ENCODE measurements around the gene TLCD4. TPM values are rescaled to one million over a fixed set of nuclear protein-coding genes. Genes with fewer than 3 reads are reported as not detected.

Gene TLCD4
- total RNA-seq, 1 experiment from 2014 or later, result 2.0 TPM

DNA sequence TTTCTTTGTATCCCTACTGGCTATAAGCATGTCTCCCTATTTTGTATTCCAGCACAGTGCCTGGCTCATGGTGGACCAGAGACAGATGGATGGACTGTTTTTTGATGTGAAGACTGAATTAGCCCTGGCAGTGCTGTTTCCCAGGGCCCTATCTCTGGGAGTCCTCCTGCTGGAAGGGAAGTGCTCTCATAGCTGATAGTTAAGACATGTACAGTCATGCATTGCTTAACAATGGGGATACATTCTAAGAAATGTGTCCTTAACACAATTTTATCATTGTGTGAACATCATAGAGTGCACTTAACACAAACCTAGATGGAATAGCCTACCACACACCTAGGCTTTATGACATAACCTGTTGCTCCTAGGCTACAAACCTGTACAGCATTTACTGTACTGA is 21.1 kb downstream of the TLCD4 start:
- no peaks in the 10 kb centered on the region for H3K36me3 Mint-ChIP-seq
- H3K4me3 Mint-ChIP-seq, result no peak overlapping the region
- TF ChIP-seq, protein P1, sequence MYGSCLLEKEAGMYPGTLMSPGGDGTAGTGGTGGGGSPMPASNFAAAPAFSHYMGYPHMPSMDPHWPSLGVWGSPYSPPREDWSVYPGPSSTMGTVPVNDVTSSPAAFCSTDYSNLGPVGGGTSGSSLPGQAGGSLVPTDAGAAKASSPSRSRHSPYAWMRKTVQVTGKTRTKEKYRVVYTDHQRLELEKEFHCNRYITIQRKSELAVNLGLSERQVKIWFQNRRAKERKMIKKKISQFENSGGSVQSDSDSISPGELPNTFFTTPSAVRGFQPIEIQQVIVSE (CRISPR knock-in tag; IDR thresholded peaks at IDR 0.05; ENCODE audit: borderline replicate concordance), result no peak
- TF ChIP-seq ZNF671 (CRISPR knock-in tag; IDR thresholded peaks at IDR 0.05) (no peak), JUN (CRISPR knock-in tag; IDR thresholded peaks at IDR 0.05) (no peak), GTF2I (CRISPR knock-in tag; conservative IDR thresholded peaks at IDR 0.05) (no peak), ZNF232 (CRISPR knock-in tag; IDR thresholded peaks at IDR 0.05) (no peak), JAZF1 (CRISPR knock-in tag; IDR thresholded peaks at IDR 0.05) (no peak), NFYB (CRISPR knock-in tag; conservative IDR thresholded peaks at IDR 0.05; ENCODE audit: low read depth) (no peak)
- TF ChIP-seq, protein P2, sequence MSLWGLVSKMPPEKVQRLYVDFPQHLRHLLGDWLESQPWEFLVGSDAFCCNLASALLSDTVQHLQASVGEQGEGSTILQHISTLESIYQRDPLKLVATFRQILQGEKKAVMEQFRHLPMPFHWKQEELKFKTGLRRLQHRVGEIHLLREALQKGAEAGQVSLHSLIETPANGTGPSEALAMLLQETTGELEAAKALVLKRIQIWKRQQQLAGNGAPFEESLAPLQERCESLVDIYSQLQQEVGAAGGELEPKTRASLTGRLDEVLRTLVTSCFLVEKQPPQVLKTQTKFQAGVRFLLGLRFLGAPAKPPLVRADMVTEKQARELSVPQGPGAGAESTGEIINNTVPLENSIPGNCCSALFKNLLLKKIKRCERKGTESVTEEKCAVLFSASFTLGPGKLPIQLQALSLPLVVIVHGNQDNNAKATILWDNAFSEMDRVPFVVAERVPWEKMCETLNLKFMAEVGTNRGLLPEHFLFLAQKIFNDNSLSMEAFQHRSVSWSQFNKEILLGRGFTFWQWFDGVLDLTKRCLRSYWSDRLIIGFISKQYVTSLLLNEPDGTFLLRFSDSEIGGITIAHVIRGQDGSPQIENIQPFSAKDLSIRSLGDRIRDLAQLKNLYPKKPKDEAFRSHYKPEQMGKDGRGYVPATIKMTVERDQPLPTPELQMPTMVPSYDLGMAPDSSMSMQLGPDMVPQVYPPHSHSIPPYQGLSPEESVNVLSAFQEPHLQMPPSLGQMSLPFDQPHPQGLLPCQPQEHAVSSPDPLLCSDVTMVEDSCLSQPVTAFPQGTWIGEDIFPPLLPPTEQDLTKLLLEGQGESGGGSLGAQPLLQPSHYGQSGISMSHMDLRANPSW (CRISPR knock-in tag; conservative IDR thresholded peaks at IDR 0.05; ENCODE audit: low read depth), result no peak
- TF ChIP-seq, protein P3, sequence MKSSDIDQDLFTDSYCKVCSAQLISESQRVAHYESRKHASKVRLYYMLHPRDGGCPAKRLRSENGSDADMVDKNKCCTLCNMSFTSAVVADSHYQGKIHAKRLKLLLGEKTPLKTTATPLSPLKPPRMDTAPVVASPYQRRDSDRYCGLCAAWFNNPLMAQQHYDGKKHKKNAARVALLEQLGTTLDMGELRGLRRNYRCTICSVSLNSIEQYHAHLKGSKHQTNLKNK (CRISPR knock-in tag; IDR thresholded peaks at IDR 0.05), result no peak
- no peaks in the 10 kb centered on the region for H3K9me3 Mint-ChIP-seq
- ChIA-PET POLR2A (no interaction called here), CTCF (no interaction called here)
- no peaks in the 10 kb centered on the region for H3K27me3 Mint-ChIP-seq (ENCODE audit: low read depth)
- H3K27ac Mint-ChIP-seq, result no peak overlapping the region
- no peak for ATAC-seq
- H3K4me1 Mint-ChIP-seq, result peaks cover 9% of the 10 kb centered on the region
- no peak for DNase-seq (ENCODE audit: low spot score)

DNA sequence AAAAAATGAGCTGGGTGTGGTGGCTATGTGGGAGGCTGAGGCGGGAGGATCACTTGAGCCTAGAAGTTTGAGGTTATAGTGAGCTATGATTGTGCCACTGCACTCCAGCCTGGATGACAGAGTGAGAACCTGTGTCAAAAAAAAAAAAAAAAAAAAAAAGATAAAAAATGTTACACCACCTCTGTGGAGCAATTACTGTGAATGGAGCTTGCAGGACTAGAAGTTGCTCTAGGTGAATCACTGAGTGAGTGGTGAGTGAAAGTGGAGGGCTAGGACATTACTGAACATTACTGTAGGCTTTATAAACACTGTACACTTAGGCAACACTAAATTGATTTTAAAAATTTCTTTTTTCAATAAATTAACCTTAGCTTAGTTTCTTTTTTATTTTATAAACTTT is 21.9 kb downstream of the TLCD4 start:
- no peak for DNase-seq (ENCODE audit: low spot score)
- Mint-ChIP-seq H3K27me3 (ENCODE audit: low read depth) (no peaks in the 10 kb centered on the region), H3K9me3 (no peaks in the 10 kb centered on the region), H3K27ac (no peak overlapping the region), H3K36me3 (no peaks in the 10 kb centered on the region), H3K4me3 (no peak overlapping the region), H3K4me1 (peaks cover 9% of the 10 kb centered on the region)
- CTCF ChIA-PET, result interaction anchor here (0.6 to 0.8 kb wide), 4 partner anchors 21 to 95 kb away, joined by 4 to 5 read pairs (median 4); partner anchors contain the start of gene RWDD3
- POLR2A ChIA-PET, result no interaction called here
- no peak for ATAC-seq
- TF ChIP-seq, protein P4, sequence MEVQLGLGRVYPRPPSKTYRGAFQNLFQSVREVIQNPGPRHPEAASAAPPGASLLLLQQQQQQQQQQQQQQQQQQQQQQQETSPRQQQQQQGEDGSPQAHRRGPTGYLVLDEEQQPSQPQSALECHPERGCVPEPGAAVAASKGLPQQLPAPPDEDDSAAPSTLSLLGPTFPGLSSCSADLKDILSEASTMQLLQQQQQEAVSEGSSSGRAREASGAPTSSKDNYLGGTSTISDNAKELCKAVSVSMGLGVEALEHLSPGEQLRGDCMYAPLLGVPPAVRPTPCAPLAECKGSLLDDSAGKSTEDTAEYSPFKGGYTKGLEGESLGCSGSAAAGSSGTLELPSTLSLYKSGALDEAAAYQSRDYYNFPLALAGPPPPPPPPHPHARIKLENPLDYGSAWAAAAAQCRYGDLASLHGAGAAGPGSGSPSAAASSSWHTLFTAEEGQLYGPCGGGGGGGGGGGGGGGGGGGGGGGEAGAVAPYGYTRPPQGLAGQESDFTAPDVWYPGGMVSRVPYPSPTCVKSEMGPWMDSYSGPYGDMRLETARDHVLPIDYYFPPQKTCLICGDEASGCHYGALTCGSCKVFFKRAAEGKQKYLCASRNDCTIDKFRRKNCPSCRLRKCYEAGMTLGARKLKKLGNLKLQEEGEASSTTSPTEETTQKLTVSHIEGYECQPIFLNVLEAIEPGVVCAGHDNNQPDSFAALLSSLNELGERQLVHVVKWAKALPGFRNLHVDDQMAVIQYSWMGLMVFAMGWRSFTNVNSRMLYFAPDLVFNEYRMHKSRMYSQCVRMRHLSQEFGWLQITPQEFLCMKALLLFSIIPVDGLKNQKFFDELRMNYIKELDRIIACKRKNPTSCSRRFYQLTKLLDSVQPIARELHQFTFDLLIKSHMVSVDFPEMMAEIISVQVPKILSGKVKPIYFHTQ (CRISPR knock-in tag; IDR thresholded peaks at IDR 0.05), result no peak
- no peak for TF ChIP-seq NR3C1 (CRISPR knock-in tag; conservative IDR thresholded peaks at IDR 0.05; ENCODE audit: low read depth)
- no peak for TF ChIP-seq NFYB (CRISPR knock-in tag; conservative IDR thresholded peaks at IDR 0.05; ENCODE audit: low read depth)
- no peak for TF ChIP-seq PRRX2 (CRISPR knock-in tag; IDR thresholded peaks at IDR 0.05)
- TF ChIP-seq, protein P2 (CRISPR knock-in tag; conservative IDR thresholded peaks at IDR 0.05; ENCODE audit: low read depth), result no peak
- TF ChIP-seq NFATC4 (CRISPR knock-in tag; IDR thresholded peaks at IDR 0.05), result no peak
- TF ChIP-seq NR1H2 (CRISPR knock-in tag; IDR thresholded peaks at IDR 0.05), result no peak
- no peak for TF ChIP-seq ELF4 (CRISPR knock-in tag; IDR thresholded peaks at IDR 0.05; ENCODE audit: low read depth)
- no peak for TF ChIP-seq CREM (CRISPR knock-in tag; IDR thresholded peaks at IDR 0.05)
- TF ChIP-seq NR2C2 (CRISPR knock-in tag; IDR thresholded peaks at IDR 0.05), result no peak
- no peak for TF ChIP-seq ATF1 (CRISPR knock-in tag; IDR thresholded peaks at IDR 0.05)
- TF ChIP-seq KAT7 (CRISPR knock-in tag; IDR thresholded peaks at IDR 0.05; ENCODE audit: borderline replicate concordance), result no peak
